ENCODE data around the gene PLEKHG4B. TPM values are rescaled to one million over a fixed set of nuclear protein-coding genes. Genes with fewer than 3 reads are reported as not detected.

The PLEKHG4B gene
- total RNA-seq, 2 experiments from 2014 or later, result 0.03 TPM; not detected in 1

DNA sequence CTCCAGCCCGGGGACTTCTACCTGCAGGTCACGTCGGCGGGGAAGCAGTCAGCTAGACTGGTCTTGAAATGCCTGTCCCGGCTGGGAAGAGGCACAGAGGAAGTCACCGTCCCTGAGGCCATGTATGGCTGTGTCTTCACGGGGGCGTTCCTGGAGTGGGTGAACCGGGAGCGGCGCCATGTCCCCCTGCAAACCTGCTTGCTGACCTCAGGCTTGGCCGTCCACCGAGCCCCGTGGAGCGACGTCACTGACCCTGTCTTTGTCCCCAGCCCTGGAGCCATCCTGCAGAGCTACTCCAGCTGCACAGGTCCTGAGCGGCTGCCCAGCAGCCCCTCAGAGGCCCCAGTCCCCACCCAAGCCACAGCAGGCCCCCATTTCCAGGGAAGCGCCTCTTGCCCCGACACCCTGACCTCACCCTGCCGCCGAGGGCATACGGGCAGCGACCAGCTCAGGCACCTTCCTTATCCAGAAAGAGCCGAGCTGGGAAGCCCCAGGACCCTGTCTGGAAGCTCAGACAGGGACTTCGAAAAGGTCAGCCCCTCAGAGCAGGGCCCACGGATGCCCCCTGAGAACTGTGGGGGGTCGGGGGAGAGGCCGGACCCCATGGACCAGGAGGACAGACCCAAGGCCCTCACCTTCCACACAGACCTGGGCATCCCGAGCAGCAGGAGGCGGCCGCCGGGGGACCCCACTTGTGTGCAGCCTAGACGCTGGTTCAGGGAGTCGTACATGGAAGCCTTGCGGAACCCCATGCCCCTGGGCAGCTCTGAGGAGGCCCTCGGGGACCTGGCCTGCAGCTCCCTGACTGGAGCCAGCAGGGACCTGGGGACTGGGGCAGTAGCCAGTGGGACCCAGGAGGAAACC is 47.8 kb downstream of the PLEKHG4B start:
- Mint-ChIP-seq H3K36me3 (no peaks in the 10 kb centered on the region), H3K9me3 (no peaks in the 10 kb centered on the region), H3K27ac (no peak overlapping the region), H3K4me3 (no peak overlapping the region), H3K27me3 (no peaks in the 10 kb centered on the region), H3K4me1 (peaks cover 2% of the 10 kb centered on the region)
- DNase-seq (no peak), ATAC-seq (ENCODE audit: low read depth) (no peak)
- POLR2A ChIA-PET, result no interaction called here

DNA sequence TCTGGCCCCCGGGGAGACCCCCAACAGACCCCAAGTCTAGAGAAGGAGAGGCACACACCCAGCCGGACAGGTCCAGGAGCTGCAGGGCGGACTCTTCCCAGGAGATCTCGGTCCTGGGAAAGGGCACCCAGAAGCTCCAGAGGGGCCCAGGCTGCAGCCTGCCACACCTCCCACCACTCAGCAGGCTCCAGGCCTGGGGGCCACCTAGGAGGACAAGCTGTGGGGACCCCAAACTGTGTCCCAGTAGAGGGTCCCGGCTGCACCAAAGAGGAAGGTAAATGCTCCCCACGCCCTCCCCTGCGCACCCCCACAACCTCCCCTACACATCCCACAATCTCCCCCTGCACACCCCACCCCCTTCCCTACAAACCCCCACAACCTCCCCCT is 48.5 kb downstream of the PLEKHG4B start:
- no peaks in the 10 kb centered on the region for H3K36me3 Mint-ChIP-seq

DNA sequence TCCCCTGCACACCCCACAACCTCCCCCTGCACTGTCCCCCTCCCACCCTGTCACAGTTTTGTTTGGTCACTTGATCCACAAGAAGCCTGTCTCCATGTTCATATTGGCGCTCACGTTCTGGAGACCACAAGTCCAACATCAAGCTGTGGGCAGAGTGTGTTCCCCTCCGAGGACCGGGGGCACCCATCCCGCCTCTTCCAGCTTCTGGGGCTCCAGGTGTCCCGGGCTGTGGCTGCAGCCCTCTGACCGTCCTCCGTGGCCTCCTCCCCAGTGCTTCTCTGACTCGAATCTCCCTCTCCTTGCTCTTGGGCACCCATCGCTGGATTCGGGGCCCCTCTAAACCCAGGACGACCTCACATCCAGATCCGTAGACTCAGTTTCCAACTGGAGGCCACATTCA is 49.2 kb downstream of the PLEKHG4B start:
- no peaks in the 10 kb centered on the region for H3K36me3 Mint-ChIP-seq
- no peak for ATAC-seq (ENCODE audit: low read depth)
- no peak overlapping the region for H3K4me3 Mint-ChIP-seq
- POLR2A ChIA-PET, result no interaction called here
- H3K4me1 Mint-ChIP-seq, result peaks cover 2% of the 10 kb centered on the region
- H3K9me3 Mint-ChIP-seq, result no peaks in the 10 kb centered on the region
- H3K27me3 Mint-ChIP-seq, result no peaks in the 10 kb centered on the region
- H3K27ac Mint-ChIP-seq, result no peak overlapping the region
- DNase-seq, result no peak

More for the DNA sequence above, 48.5 kb downstream of the PLEKHG4B start:
- Mint-ChIP-seq H3K9me3 (no peaks in the 10 kb centered on the region), H3K4me3 (no peak overlapping the region), H3K4me1 (peaks cover 2% of the 10 kb centered on the region), H3K27ac (no peak overlapping the region), H3K27me3 (no peaks in the 10 kb centered on the region)
- DNase-seq (no peak), ATAC-seq (ENCODE audit: low read depth) (no peak)
- POLR2A ChIA-PET, result no interaction called here

DNA sequence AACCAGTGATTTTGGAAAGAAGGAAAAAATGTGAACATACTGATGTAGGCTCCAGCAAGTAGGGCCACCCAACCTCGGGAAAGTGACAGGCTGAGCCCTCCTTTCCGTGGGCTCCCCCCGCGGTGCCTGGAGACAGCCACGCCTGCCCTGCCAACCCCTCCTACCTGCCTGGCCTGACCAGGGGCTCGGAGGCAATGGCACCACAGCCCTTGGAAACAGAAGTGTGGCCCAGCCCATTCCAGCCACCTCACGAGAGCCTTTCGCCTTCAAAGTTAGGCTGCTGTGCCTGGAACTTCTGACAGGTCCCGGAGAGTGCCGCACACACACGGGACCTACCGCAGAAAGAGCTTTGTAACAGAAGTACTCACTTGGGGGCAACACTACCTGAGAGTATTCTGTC is 49.8 kb downstream of the PLEKHG4B start:
- no peaks in the 10 kb centered on the region for H3K9me3 Mint-ChIP-seq
- no peak for DNase-seq
- peaks cover 2% of the 10 kb centered on the region for H3K4me1 Mint-ChIP-seq
- no peak for ATAC-seq (ENCODE audit: low read depth)
- no peaks in the 10 kb centered on the region for H3K36me3 Mint-ChIP-seq
- H3K27me3 Mint-ChIP-seq, result no peaks in the 10 kb centered on the region
- POLR2A ChIA-PET, result no interaction called here
- H3K4me3 Mint-ChIP-seq, result no peak overlapping the region
- no peak overlapping the region for H3K27ac Mint-ChIP-seq

DNA sequence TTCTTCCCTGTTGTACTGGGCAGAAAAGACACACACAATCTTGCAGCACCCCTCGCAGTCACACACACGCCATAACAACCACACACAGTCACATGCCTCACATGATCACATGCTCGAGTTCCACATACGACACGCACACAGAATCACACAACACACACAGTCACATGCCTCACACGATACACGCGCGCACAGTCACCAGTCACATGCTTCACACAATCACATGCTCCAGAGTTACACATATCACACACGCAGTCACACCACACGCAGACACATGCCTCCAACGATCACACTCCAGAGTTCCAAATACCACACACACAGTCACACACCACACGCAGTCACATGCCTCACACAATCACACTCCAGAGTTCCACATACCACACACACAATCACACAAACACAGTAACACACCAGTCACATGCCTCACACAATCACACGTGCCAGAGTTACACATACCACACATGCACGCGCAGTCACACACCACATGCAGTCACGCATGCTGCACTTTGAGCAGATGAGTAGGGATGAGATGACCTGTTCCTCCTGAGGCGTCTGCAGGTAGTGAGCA is 50.4 kb downstream of the PLEKHG4B start:
- DNase-seq (no peak), ATAC-seq (ENCODE audit: low read depth) (no peak)
- H3K27ac Mint-ChIP-seq, result no peak overlapping the region
- POLR2A ChIA-PET, result no interaction called here
- H3K4me1 Mint-ChIP-seq, result peaks cover 2% of the 10 kb centered on the region
- H3K36me3 Mint-ChIP-seq, result no peaks in the 10 kb centered on the region
- no peak overlapping the region for H3K4me3 Mint-ChIP-seq
- peaks cover 2% of the 10 kb centered on the region for H3K9me3 Mint-ChIP-seq
- H3K27me3 Mint-ChIP-seq, result no peaks in the 10 kb centered on the region

DNA sequence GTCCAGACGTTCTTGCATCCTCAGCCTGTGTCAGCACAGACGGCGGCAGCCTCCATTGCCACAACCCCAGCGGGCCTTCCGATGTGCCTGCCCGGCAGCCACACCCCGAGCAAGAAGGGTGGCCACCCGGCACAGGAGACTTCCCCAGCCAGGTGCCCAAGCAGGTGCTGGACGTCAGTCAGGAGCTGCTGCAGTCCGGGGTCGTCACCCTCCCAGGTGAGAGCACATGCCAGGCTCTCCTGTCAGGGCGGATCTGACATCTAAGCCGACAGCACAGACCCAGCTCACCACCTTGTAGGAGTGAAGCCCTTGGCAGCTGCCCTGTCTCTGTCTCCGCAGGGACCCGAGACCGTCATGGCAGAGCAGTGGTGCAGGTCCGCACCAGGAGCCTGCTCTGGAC is 51.1 kb downstream of the PLEKHG4B start:
- POLR2A ChIA-PET, result no interaction called here
- no peak for ATAC-seq (ENCODE audit: low read depth)
- Mint-ChIP-seq H3K27me3 (no peaks in the 10 kb centered on the region), H3K4me1 (peaks cover 2% of the 10 kb centered on the region), H3K4me3 (no peak overlapping the region), H3K36me3 (no peaks in the 10 kb centered on the region), H3K27ac (no peak overlapping the region), H3K9me3 (peaks cover 9% of the 10 kb centered on the region)
- DNase-seq, result no peak

DNA sequence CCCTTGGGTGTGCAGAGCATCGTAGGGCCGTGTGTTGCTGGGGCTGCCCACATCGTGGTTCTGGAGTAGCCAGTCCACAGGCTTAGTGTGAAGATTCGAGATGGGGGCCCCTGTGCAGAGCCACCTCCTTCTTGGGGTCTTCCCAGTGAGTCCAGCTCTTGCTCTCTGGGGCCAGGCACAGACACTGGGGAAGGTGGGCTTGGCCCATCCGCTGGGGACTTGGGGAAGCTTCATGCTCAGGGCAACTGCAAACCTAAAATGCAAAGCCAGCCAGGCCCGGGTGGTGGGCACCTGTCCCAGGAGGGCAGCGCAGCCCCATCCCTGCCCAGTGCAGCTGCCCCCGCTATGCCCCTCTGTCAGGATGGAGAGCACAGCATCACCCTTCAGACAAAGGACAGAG is 53.0 kb downstream of the PLEKHG4B start:
- no peak for DNase-seq
- Mint-ChIP-seq H3K9me3 (peaks cover 11% of the 10 kb centered on the region), H3K4me1 (peaks cover 2% of the 10 kb centered on the region), H3K27me3 (peaks cover 2% of the 10 kb centered on the region), H3K4me3 (no peak overlapping the region), H3K27ac (no peak overlapping the region), H3K36me3 (no peaks in the 10 kb centered on the region)
- POLR2A ChIA-PET, result no interaction called here
- no peak for ATAC-seq (ENCODE audit: low read depth)

DNA sequence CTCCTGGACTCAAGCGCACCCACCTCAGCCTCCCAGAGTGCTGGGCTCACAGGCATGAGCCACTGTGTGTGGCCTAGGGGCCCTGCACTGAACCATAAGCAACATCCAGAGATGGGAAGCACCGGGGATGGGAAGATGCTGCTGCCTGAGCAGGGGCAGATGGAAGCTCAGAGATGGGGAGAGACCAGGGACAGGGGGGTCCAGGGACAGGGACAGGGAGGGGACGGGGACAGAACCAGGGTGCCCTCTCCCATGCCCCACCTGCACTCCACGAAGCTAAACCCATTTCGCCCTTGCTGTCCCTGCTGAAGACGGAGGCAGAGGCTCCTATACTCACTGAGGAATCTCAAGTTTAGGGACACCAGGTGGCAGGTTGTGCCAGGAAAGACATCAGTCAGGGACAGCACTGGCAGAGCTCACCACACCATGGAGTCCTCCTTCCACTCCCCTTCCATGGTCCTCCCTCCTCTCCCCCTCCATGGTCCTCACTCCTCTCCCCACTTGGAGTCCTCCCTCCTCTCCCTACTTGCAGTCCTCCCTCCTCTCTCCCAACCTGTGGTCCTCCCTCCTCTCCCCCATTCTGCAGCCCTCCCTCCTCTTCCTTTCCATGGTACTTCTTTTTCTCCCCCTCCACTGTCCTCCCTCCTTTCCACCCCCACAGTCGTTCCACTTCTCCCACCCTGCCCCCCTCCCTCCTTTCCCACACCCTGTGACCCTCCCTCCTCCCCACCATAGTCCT is 53.8 kb downstream of the PLEKHG4B start:
- DNase-seq, result no peak
- H3K27me3 Mint-ChIP-seq, result peaks cover 2% of the 10 kb centered on the region
- POLR2A ChIA-PET, result no interaction called here
- peaks cover 11% of the 10 kb centered on the region for H3K9me3 Mint-ChIP-seq
- H3K27ac Mint-ChIP-seq, result no peak overlapping the region
- ATAC-seq (ENCODE audit: low read depth), result no peak
- no peaks in the 10 kb centered on the region for H3K36me3 Mint-ChIP-seq
- no peak overlapping the region for H3K4me3 Mint-ChIP-seq
- peaks cover 2% of the 10 kb centered on the region for H3K4me1 Mint-ChIP-seq

DNA sequence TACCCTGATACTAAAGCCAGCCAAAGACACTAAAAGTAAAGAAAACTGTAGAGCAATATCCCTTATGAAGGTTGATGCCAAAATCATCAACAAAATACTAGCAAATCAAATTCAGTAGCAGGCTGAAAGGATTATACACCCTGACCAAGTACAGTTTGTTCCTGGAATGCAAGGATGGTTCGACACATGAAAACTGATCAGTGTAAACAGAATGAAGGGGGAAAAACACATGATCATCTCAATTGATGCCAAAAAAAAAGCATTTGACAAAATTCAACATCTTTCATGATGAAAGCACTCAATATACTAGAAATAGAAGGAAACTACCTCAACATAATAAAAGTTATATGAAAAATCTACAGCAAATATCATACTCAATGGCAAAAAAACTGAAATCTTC is 55.8 kb downstream of the PLEKHG4B start:
- DNase-seq (no peak), ATAC-seq (ENCODE audit: low read depth) (no peak)
- H3K9me3 Mint-ChIP-seq, result peaks cover 11% of the 10 kb centered on the region
- POLR2A ChIA-PET, result no interaction called here
- H3K27ac Mint-ChIP-seq, result no peak overlapping the region
- H3K36me3 Mint-ChIP-seq, result no peaks in the 10 kb centered on the region
- H3K4me1 Mint-ChIP-seq, result no peaks in the 10 kb centered on the region
- H3K27me3 Mint-ChIP-seq, result peaks cover 4% of the 10 kb centered on the region
- H3K4me3 Mint-ChIP-seq, result no peak overlapping the region

DNA sequence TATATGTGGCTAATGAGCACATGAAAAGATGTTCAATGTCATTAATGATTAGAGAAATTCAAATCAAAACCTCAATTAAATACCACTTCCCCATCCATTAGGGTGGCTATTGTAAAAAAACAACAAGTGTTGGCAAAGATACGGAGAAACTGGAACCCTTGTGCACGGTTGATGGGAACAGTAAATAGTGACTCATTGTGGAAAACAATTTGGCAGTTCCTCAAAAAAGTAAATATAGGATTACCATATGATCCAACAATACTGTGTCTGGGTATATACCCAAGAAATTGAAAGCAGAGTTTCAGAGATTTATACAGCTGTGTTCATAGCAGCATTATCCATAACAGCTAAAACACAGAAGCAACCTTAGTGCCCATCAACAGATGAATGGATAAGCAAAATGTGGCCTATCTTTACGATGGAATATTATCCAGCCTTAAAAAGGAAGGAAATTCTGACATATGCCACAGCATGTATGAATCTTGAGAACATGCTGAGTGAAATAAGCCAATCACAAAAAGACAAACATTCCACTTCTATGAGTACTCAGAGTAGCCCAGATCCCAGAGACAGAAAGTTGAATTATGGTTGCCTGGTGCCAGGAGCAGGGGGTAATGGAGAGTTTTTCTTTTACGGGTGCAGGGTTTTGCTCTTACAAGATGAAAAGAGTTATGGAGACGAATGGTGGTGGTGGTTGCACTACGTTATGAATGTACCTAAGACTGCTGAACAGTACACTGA is 57.9 kb downstream of the PLEKHG4B start:
- peaks cover 6% of the 10 kb centered on the region for H3K27me3 Mint-ChIP-seq
- no peak for DNase-seq
- POLR2A ChIA-PET, result no interaction called here

DNA sequence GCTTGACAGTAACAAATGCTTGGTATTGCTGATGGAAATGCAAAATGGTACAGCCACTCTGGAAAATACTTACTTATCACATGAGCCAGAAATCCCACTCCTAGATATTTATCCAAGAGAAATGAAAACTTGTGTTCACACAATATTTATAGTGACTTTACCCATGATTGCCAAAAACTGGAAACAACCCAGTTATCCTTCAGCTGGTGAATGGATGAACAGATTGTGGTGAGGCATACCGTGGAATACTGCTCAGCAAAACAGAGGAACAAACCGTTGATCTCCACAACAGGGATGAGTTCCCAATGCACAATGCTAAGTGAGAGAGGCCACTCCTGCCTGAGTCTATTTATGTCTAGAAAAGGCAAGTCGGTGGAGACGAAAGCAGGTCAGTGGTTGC is 58.8 kb downstream of the PLEKHG4B start:
- H3K4me3 Mint-ChIP-seq, result no peak overlapping the region
- H3K27ac Mint-ChIP-seq, result no peak overlapping the region
- peaks cover 11% of the 10 kb centered on the region for H3K9me3 Mint-ChIP-seq

More for the DNA sequence above, 57.9 kb downstream of the PLEKHG4B start:
- peaks cover 11% of the 10 kb centered on the region for H3K9me3 Mint-ChIP-seq
- no peaks in the 10 kb centered on the region for H3K36me3 Mint-ChIP-seq
- H3K4me1 Mint-ChIP-seq, result no peaks in the 10 kb centered on the region
- ATAC-seq (ENCODE audit: low read depth), result no peak
- H3K4me3 Mint-ChIP-seq, result no peak overlapping the region
- no peak overlapping the region for H3K27ac Mint-ChIP-seq

DNA sequence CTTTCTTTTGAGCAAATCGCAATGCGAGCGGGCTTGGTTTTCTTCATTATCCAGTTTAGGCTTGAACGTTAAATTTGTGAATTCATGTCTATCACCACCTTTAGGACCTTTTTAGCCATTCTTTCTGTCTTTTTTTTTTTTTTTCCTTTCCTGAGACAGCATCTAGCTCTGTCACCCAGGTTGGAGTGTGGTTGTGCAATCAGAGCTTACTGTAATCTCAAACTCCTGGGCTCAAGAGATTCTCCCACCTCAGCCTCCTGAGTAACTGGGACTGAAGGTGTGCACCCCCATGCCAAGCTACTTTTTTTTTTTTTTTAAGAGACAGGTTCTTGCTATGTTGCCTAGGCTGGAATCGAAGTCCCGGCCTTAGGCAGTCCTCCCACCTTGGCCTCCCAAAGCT is 60.1 kb downstream of the PLEKHG4B start:
- H3K27me3 Mint-ChIP-seq, result peaks cover 10% of the 10 kb centered on the region
- POLR2A ChIA-PET, result no interaction called here
- H3K4me3 Mint-ChIP-seq, result no peak overlapping the region
- DNase-seq (no peak), ATAC-seq (ENCODE audit: low read depth) (no peak)
- H3K9me3 Mint-ChIP-seq, result peaks cover 11% of the 10 kb centered on the region
- no peaks in the 10 kb centered on the region for H3K36me3 Mint-ChIP-seq
- H3K4me1 Mint-ChIP-seq, result no peaks in the 10 kb centered on the region
- H3K27ac Mint-ChIP-seq, result no peak overlapping the region

More for the DNA sequence above, 58.8 kb downstream of the PLEKHG4B start:
- Mint-ChIP-seq H3K27me3 (peaks cover 8% of the 10 kb centered on the region), H3K36me3 (no peaks in the 10 kb centered on the region), H3K4me1 (no peaks in the 10 kb centered on the region)
- ATAC-seq (ENCODE audit: low read depth), result no peak
- POLR2A ChIA-PET, result no interaction called here
- no peak for DNase-seq

DNA sequence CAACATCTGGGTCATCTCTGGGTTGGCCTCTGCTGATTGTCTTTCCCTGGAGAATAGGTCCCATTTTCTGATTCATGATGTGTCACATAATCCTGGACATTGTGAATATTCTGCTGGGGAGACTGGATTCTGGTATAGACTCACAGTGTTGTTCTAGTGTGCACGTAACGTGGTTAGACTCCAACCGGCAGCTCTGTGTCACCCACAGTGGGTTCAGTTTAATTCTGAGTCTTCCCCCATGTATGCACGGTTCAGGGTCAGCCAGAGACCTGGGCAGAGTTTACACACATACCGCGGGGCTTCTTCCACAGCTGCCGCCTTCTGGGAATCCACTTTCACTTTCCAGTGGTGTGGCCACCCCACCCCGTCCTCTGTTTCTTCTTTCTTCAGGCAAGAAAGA is 61.3 kb downstream of the PLEKHG4B start:
- DNase-seq (no peak), ATAC-seq (ENCODE audit: low read depth) (no peak)
- POLR2A ChIA-PET, result no interaction called here
- peaks cover 10% of the 10 kb centered on the region for H3K27me3 Mint-ChIP-seq
- H3K9me3 Mint-ChIP-seq, result peaks cover 1% of the 10 kb centered on the region
- no peaks in the 10 kb centered on the region for H3K4me1 Mint-ChIP-seq
- H3K27ac Mint-ChIP-seq, result no peak overlapping the region
- H3K4me3 Mint-ChIP-seq, result no peak overlapping the region
- no peaks in the 10 kb centered on the region for H3K36me3 Mint-ChIP-seq
